ENCODE measurements around the gene ERCC1.
A peak's percentile ranks its signal among the peaks of the same experiment; 100 is the strongest.

The ERCC1 gene

DNA sequence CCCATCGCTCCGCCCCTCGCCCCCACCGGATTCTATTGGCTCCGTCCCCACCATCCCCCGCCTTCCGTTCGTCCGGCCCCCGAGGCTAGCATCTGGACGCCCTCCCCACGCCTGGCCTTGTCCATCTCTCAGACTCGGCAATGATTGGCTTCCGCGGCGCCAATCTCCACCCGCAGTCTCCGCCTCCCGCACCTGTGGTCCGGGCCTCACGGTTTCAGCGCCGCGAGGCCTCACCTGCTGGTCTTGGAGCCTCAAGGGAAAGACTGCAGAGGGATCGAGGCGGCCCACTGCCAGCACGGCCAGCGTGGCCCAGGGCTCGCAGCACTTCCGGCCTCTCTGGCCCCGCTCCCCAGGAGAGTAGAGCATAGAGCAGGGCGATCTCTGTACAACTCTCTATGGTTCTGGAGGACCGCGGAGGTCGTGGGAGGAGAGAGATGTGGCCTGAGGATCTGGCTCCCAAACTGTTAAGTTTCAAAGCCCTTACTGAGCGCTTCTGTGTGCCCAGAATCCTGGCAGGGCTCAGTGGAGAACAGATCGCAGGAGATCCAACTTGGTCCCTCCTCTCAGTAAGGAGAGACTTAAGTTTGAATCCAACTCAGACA, at the start of gene ERCC1:
ERCC1 (minus strand) TSS at position 329 of the 602 bp plus-strand sequence. CDS start 543 bp downstream, outside the sequence.
- DNase-seq, result peak; percentile 80

- no peak for DNase-seq
These were observed 49.6 kb upstream of the ERCC1 start for GRCh38 chr19:45473367-45473681.

DNA sequence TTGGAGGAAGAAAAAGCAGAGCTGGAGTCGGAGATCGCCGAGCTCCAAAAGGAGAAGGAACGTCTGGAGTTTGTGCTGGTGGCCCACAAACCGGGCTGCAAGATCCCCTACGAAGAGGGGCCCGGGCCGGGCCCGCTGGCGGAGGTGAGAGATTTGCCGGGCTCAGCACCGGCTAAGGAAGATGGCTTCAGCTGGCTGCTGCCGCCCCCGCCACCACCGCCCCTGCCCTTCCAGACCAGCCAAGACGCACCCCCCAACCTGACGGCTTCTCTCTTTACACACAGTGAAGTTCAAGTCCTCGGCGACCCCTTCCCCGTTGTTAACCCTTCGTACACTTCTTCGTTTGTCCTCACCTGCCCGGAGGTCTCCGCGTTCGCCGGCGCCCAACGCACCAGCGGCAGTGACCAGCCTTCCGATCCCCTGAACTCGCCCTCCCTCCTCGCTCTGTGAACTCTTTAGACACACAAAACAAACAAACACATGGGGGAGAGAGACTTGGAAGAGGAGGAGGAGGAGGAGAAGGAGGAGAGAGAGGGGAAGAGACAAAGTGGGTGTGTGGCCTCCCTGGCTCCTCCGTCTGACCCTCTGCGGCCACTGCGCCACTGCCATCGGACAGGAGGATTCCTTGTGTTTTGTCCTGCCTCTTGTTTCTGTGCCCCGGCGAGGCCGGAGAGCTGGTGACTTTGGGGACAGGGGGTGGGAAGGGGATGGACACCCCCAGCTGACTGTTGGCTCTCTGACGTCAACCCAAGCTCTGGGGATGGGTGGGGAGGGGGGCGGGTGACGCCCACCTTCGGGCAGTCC, 49.0 kb upstream of the ERCC1 start:
- no peak for DNase-seq

GRCh38 chr19:45471931-45472562, 48.3 kb upstream of the ERCC1 start:
- no peak for DNase-seq

DNA sequence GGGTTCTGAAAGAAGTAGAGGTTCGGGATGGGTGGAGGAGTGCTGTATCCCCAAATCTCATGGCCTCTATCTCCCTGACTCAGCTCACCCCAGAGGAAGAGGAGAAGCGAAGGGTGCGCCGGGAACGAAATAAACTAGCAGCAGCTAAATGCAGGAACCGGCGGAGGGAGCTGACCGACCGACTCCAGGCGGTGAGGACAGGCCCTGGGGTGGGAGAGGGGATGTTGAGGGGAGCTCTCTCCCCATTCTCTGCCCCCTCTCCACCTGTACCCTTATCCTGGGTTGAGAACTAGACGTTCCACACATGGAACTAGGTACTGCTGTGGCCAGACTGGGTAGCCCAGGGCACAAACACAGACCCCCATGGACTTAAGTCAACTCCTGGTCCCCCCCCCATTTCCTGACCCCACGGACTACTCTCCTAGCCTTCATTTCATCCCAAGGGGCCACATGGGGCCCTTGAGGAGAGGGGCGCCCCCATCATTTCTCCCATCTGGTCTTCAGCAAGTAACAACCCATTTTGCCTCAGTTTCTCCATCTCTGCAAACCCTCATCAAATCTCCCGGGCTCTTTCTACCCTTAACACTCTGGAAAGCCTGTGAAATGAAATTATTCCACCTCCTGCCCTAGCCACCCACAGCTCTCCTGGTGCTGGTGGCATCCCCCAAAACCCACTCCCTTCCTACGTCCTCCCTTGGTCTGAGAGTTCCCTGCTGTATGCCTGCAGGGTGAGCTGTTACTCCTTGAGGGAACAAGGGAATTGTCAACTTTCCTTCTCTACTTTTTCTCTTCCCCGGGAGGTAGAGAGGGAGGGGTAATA, 47.6 kb upstream of the ERCC1 start:
- DNase-seq, result no peak

DNA sequence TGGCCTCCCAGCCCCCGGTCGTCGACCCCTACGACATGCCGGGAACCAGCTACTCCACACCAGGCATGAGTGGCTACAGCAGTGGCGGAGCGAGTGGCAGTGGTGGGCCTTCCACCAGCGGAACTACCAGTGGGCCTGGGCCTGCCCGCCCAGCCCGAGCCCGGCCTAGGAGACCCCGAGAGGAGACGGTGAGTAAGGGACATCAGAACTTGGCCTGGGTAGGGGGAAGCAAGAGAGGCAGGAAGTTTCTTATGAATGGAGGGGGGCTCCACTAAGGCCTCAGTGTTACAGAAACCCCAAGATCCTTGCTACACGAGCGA, 47.0 kb upstream of the ERCC1 start:
- DNase-seq, result no peak

DNA sequence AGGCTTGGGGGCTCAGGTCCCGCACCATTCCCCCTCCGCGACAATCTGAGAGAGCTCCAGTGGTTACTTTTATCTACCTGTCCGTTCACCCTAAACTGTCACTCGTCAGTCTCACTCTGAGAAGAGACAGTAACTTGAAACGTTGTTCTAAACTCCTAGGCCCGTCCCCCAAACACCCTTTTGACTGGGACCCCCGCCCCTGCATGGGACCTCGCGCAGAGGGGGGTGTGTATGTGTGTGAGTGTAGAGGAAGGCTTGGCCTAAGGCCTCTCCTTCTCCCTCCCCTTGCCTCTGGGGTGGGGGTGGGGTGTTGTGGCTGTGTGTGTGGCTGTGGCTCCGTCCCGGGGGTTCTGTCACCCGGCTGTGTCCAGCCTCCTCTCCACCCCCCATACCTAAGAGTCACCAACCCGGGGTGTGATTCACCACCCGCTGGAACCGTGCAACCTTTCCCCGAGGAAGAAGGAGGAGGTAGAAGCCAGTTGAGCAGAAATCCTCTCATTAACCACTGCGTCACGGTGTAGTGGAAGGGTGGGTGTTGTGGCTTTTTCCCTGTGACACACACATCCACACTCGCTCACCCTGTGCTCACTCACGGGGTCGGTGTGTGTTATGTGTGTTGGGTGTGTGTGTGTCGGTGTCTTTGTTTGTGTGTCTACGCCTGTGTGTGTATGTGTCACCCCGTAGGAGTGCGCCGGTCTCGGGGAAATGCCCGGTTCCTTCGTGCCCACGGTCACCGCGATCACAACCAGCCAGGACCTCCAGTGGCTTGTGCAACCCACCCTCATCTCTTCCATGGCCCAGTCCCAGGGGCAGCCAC, 46.4 kb upstream of the ERCC1 start:
- no peak for DNase-seq

DNA sequence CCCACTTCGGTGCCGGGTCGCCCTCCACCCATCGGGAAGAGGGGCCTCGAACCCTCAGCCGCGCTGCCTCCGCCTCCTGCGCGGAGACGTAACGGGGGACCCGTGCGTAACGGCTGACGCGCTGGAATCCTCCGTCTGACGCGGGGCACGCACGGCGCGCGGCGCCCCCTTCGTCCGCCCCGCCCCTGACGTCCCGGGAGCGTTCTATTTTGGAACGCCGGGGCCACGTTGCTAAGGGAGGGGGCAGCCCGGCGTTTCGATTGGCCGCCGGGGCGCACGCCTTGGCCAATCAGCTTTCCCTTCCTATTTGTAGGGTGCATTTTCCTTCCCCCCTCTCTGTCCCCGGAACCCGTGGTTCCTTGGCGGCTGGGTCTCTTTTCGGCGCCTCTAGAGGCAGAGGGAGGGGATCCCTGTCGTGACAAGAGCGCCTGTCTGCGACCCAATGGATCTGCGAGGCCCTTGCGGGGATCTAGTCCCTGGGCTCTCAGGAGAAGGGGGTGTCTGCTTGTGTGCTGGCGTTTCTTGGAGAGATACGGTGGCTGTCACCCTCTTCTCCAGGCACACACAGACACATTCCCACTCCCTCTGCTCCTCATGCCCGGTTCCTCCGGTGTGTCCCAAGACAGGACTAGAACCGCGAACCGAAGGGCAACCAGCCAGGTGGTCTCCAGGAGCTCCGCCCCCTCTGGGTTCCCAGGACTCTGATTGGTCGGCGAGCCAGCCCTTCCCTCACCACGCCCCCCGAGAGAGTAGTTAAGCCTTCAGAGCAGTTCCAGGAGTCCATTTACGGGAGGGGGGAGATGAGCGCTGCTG, 45.6 kb upstream of the ERCC1 start:
- peak; percentile 52 for DNase-seq

DNA sequence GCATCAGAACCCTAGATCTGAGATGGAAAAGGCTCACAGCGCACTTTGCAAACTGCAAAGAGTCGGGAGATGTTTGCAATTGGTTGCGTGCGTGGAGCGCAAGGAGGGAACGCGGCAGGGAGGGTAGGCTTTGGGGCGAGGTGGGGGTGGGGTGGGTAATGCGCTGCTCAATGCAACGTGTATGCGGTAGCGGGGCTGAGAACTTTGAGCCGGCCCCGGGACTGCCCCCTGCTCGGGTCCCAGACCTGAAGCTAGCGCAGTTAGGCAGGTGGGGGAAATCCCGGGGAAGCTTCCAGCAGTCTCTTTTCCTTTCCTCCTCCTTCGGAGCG, 45.0 kb upstream of the ERCC1 start:
- DNase-seq, result no peak

DNA sequence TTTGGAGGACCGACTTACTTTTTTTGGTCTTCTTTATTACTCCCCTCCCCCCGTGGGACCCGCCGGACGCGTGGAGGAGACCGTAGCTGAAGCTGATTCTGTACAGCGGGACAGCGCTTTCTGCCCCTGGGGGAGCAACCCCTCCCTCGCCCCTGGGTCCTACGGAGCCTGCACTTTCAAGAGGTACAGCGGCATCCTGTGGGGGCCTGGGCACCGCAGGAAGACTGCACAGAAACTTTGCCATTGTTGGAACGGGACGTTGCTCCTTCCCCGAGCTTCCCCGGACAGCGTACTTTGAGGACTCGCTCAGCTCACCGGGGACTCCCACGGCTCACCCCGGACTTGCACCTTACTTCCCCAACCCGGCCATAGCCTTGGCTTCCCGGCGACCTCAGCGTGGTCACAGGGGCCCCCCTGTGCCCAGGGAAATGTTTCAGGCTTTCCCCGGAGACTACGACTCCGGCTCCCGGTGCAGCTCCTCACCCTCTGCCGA, 44.5 kb upstream of the ERCC1 start:
- no peak for DNase-seq

DNA sequence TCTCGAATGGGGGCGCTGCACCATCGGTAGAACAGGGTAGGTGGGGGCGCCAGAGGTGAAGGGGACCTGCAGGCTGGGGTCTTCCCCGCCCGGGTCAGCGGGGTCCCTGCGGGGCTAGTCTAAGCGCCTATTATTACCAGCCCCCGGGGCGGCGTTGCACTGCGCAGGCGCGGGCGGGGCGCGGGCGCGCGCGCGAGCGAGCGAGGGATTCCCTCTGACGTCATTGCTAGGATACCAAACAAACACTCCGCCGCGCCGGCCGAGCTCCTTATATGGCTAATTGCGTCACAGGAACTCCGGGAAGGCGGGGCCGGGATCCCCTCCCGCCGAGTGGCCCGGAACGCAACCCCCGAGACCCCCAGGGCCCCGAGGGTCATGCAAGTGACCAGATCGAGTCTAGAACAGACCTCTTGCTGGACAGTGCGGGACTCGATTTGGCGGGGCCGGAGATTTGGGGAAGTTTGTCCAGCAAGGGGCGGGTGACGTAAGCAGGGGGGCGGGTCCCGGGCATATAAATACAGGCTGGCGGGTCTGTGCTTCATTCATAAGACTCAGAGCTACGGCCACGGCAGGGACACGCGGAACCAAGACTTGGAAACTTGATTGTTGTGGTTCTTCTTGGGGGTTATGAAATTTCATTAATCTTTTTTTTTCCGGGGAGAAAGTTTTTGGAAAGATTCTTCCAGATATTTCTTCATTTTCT, 43.9 kb upstream of the ERCC1 start, which contains the start of gene FOSB:
FOSB (plus strand) TSS at position 541 of the 703 bp plus-strand sequence. CDS start 591 bp downstream, outside the sequence.
- DNase-seq, result peak; percentile 63

- no peak for DNase-seq
These were observed 43.4 kb upstream of the ERCC1 start for GRCh38 chr19:45467115-45467455.

- no peak for DNase-seq
These were observed 41.2 kb upstream of the ERCC1 start for GRCh38 chr19:45464852-45465441.

GRCh38 chr19:45464274-45464673, 40.6 kb upstream of the ERCC1 start:
- DNase-seq, result no peak

DNA sequence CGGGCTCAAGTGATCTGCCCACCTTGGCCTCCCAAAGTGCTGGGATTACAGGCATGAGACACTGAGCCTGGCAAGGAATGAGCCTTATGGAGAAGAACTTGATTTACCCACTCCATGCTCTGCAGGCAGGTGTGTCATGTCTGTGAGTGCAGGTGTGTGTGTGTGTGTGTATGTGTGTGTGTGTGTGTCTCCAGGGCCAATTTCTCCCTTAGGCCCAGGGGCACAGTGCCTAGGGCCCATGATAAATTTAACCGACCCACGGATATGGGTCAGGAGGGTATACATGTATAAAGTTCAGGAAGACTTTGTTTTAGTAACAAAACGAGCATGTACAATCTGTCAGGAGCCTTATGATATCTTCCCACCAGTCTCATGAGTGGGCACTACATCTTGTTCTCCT, 39.5 kb upstream of the ERCC1 start:
- DNase-seq, result no peak

- DNase-seq, result no peak
These were observed 38.5 kb upstream of the ERCC1 start for GRCh38 chr19:45462174-45462573.

- no peak for DNase-seq
These were observed 37.2 kb upstream of the ERCC1 start for GRCh38 chr19:45460807-45461347.

DNA sequence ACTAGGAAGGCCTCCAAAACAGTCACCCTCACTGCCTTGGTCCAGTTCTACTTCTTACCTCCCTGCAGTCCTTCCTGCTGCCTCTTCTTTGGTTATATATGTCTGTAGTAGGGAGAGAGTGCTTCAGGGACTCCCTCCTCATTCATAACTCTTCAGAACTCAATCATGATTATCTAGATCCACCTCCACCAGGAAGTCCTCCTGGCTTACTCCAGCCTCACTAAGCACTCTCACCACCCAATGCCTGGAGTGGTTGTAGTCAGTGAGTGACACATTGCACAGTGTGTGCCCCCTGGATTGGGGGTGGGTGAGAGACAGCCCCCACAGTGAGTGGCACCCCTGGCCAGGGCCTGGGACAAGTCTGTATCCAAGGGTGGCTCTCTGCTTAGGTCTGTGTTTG, 34.1 kb upstream of the ERCC1 start:
- no peak for DNase-seq

DNA sequence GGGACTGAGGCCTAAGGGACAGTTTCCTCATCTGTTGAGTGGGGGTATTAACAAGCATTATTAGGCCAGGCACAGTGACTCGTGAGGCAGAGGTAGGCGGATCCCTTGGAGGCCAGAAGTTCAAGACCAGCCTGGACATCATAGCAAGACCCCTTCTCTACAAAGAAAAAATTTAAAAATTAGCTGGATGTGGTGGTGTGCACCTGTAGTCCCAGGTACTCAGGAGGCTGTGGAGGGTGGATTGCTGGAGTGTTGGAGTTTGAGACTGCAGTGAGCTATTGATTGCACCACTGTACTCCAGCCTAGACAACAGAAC, 32.7 kb upstream of the ERCC1 start:
- DNase-seq, result no peak

DNA sequence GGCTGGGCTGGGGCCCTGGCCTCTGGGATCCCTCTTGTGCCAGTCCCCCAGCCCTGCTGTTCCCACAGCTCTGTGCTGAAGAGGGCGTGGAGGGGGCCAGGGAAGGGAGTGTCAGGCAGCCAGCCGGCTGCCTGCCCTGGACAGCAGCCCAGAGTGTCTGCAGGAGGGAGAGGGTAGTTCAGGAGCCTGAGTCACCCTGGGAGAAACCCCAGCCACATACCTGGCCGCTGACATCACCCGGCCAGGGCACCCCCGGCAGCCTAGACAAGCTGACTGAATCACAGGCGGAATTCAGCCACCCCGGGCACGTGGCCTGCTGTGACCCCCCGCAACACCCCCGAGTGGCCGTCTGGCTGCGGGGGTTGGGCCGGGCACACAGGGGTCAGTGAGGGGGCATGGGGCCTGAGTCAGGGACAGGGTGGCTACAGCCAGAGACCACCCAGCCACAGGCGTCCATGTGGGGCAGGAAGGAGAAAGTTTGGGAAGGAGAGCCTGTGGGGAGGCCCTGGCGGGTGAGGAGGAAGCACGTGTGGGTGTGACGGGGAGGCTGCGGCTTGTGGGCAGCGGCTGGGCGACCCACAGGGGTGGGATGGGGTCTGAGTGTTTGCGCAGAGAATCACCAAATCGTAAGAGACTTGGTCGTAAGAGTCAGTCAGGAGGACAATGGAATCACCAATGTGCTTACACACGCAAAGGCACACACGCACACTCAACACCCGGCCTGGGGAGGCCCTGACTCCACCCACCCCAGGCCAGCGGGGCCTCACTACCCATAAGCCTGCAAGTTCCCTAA, 32.2 kb upstream of the ERCC1 start:
- no peak for DNase-seq

All from NCI-H1436 treated with DMSO at 0.1 percent for 48 hours (cell line).